ENCODE measurements around the gene SORBS1. TPM values are rescaled to one million over a fixed set of nuclear protein-coding genes. Genes with fewer than 3 reads are reported as not detected.

Gene SORBS1
- polyA plus RNA-seq, 1 donor from 2014 or later, result 39.5 TPM

GRCh38 chr10:95472304-95473088 is 88.7 kb downstream of the SORBS1 start:
- H4K20me1 ChIP-seq (ENCODE audit: insufficient read depth), result no peaks in the 10 kb centered on the region
- H3K4me3 ChIP-seq (ENCODE audit: low read length), result no peak overlapping the region
- TF ChIP-seq RAD21 (conservative IDR thresholded peaks at IDR 0.05), result no peak
- no peak for TF ChIP-seq EP300 (conservative IDR thresholded peaks at IDR 0.05; ENCODE audit: poor library complexity, severe bottlenecking)
- TF ChIP-seq TAF1 (IDR thresholded peaks at IDR 0.05; ENCODE audit: low read depth), result no peak
- TF ChIP-seq SMC3 (conservative IDR thresholded peaks at IDR 0.05; ENCODE audit: poor library complexity), result no peak
- TF ChIP-seq EZH2 (IDR thresholded peaks at IDR 0.05; ENCODE audit: borderline replicate concordance, insufficient read depth, low read length, poor library complexity, severe bottlenecking), result no peak
- TF ChIP-seq, protein P1, sequence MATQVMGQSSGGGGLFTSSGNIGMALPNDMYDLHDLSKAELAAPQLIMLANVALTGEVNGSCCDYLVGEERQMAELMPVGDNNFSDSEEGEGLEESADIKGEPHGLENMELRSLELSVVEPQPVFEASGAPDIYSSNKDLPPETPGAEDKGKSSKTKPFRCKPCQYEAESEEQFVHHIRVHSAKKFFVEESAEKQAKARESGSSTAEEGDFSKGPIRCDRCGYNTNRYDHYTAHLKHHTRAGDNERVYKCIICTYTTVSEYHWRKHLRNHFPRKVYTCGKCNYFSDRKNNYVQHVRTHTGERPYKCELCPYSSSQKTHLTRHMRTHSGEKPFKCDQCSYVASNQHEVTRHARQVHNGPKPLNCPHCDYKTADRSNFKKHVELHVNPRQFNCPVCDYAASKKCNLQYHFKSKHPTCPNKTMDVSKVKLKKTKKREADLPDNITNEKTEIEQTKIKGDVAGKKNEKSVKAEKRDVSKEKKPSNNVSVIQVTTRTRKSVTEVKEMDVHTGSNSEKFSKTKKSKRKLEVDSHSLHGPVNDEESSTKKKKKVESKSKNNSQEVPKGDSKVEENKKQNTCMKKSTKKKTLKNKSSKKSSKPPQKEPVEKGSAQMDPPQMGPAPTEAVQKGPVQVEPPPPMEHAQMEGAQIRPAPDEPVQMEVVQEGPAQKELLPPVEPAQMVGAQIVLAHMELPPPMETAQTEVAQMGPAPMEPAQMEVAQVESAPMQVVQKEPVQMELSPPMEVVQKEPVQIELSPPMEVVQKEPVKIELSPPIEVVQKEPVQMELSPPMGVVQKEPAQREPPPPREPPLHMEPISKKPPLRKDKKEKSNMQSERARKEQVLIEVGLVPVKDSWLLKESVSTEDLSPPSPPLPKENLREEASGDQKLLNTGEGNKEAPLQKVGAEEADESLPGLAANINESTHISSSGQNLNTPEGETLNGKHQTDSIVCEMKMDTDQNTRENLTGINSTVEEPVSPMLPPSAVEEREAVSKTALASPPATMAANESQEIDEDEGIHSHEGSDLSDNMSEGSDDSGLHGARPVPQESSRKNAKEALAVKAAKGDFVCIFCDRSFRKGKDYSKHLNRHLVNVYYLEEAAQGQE (IDR thresholded peaks at IDR 0.05; ENCODE audit: borderline replicate concordance), result no peak
- TF ChIP-seq POLR2AphosphoS5 (IDR thresholded peaks at IDR 0.05), result no peak
- TF ChIP-seq MXI1 (conservative IDR thresholded peaks at IDR 0.05; ENCODE audit: poor library complexity, severe bottlenecking), result no peak
- TF ChIP-seq, protein P2, sequence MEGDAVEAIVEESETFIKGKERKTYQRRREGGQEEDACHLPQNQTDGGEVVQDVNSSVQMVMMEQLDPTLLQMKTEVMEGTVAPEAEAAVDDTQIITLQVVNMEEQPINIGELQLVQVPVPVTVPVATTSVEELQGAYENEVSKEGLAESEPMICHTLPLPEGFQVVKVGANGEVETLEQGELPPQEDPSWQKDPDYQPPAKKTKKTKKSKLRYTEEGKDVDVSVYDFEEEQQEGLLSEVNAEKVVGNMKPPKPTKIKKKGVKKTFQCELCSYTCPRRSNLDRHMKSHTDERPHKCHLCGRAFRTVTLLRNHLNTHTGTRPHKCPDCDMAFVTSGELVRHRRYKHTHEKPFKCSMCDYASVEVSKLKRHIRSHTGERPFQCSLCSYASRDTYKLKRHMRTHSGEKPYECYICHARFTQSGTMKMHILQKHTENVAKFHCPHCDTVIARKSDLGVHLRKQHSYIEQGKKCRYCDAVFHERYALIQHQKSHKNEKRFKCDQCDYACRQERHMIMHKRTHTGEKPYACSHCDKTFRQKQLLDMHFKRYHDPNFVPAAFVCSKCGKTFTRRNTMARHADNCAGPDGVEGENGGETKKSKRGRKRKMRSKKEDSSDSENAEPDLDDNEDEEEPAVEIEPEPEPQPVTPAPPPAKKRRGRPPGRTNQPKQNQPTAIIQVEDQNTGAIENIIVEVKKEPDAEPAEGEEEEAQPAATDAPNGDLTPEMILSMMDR (IDR thresholded peaks at IDR 0.05; ENCODE audit: poor library complexity, severe bottlenecking), result no peak
- H2AFZ ChIP-seq (ENCODE audit: low read depth, low read length), result no peak overlapping the region
- no peaks in the 10 kb centered on the region for H3K27me3 ChIP-seq (ENCODE audit: insufficient read depth, low read depth, low read length)
- no peaks in the 10 kb centered on the region for H3K36me3 ChIP-seq (ENCODE audit: insufficient read depth, low read length)
- no peaks in the 10 kb centered on the region for H3K79me2 ChIP-seq (replicated peaks; ENCODE audit: insufficient read depth, low read length)
- H3K9ac ChIP-seq (ENCODE audit: low read length), result no peak overlapping the region
- H3K9me3 ChIP-seq (ENCODE audit: low read length), result no peaks in the 10 kb centered on the region
- H3K4me2 ChIP-seq (ENCODE audit: low read length), result no peak overlapping the region
- no peaks in the 10 kb centered on the region for H3F3A ChIP-seq (ENCODE audit: insufficient read depth, low read length, poor library complexity, severe bottlenecking)
- H3K9me2 ChIP-seq (ENCODE audit: insufficient read depth, low read length), result no peaks in the 10 kb centered on the region
- H3K27ac ChIP-seq (ENCODE audit: low read length), result no peak overlapping the region

DNA sequence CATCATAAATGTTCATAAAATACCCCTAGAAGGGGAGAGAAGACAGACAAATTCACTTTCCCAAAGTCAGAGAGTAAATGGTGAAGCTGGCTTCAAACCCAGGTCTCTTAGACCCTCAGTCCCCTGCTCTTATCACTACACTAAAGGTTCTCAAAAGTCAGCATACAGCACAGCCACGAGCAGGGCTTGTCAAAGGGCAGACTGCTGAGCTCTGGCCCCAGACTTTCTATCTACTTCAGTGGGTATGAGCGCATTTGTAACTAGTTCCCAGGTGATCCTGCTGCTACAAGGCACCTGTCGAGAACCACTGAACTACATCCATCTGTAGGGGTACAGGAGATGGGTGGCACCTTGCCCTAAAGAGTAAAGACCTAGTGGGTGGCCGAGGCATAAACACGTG is 91.5 kb downstream of the SORBS1 start:
- H3K4me3 ChIP-seq (ENCODE audit: low read length), result no peak overlapping the region
- no peaks in the 10 kb centered on the region for H3K36me3 ChIP-seq (ENCODE audit: insufficient read depth, low read length)
- no peaks in the 10 kb centered on the region for H3K79me2 ChIP-seq (replicated peaks; ENCODE audit: insufficient read depth, low read length)
- H3K9me2 ChIP-seq (ENCODE audit: insufficient read depth, low read length), result no peaks in the 10 kb centered on the region
- no peaks in the 10 kb centered on the region for H3K27me3 ChIP-seq (ENCODE audit: insufficient read depth, low read depth, low read length)
- no peak overlapping the region for H2AFZ ChIP-seq (ENCODE audit: low read depth, low read length)
- no peaks in the 10 kb centered on the region for H3K9me3 ChIP-seq (ENCODE audit: low read length)
- no peaks in the 10 kb centered on the region for H4K20me1 ChIP-seq (ENCODE audit: insufficient read depth)
- H3K27ac ChIP-seq (ENCODE audit: low read length), result no peak overlapping the region
- no peak overlapping the region for H3K9ac ChIP-seq (ENCODE audit: low read length)
- H3F3A ChIP-seq (ENCODE audit: insufficient read depth, low read length, poor library complexity, severe bottlenecking), result no peaks in the 10 kb centered on the region
- TF ChIP-seq EZH2 (IDR thresholded peaks at IDR 0.05; ENCODE audit: borderline replicate concordance, insufficient read depth, low read length, poor library complexity, severe bottlenecking), result no peak
- TF ChIP-seq, protein P2 (IDR thresholded peaks at IDR 0.05; ENCODE audit: poor library complexity, severe bottlenecking), result no peak
- no peak overlapping the region for H3K4me2 ChIP-seq (ENCODE audit: low read length)

Measured in neural cell (in vitro differentiated cells).